ENCODE data around the gene CFAP251.

DNA sequence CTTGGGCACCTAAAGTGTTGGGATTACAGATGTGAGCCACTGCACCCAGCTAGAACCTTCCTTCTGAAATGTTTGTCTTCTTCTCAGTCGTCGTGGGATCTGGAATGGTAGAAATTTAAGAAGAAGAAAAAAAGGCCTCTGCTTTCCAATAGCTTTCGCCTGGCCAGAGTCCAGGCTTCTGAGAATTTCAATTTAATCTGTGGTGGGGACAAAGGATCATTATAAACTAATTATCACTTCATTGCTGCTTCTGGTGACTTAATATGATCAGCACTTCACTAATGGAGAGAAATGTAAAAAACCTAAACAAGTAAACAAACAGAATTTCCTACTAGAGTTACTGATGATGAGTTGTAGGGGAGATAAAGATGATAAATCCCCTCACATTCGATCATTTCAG is 51.3 kb downstream of the CFAP251 start:
- no peak for TF ChIP-seq POLR2AphosphoS5 (IDR thresholded peaks at IDR 0.05)
- TF ChIP-seq POLR2A (IDR thresholded peaks at IDR 0.05): no peak

Data from transverse colon (tissue), 3 donors.